ENCODE data around the gene METTL21C.

Gene METTL21C

GRCh38 chr13:102694937-102695336 is at the start of gene METTL21C:
Gene METTL21C (minus strand): TSS chr13:102695044. CDS start chr13:102694498, 546 bp downstream.
- no peak for DNase-seq

- DNase-seq = no peak
Observed at GRCh38 chr13:102742506-102742905, 47.7 kb upstream of the METTL21C start.

- DNase-seq = no peak
Observed at GRCh38 chr13:102742101-102742500, 47.3 kb upstream of the METTL21C start.

- DNase-seq = no peak
Observed at GRCh38 chr13:102729560-102730270, 34.9 kb upstream of the METTL21C start.

DNA sequence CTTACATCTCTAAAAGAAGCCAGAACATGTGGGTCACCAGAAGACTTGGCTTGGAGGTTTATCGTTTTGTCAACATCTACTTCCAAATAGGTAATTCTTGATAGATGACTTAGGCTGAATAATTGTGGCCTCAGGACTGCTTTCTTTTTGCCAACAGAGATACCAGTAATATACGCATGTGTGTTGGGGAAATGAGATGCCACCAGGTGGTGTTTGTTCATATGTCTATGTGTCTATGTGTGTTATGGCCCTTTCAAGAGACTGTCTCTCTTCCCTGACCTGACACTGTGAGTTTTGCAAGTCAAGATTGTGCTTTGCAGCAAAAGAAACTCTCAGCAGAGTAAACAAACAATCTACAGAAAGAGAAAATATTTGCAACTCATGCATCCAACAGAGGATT is 31.6 kb upstream of the METTL21C start:
- DNase-seq = no peak

- peak in 2 of 14 donors; percentile 1 to 13 for DNase-seq
Observed at GRCh38 chr13:102724923-102725322, 30.1 kb upstream of the METTL21C start.

DNA sequence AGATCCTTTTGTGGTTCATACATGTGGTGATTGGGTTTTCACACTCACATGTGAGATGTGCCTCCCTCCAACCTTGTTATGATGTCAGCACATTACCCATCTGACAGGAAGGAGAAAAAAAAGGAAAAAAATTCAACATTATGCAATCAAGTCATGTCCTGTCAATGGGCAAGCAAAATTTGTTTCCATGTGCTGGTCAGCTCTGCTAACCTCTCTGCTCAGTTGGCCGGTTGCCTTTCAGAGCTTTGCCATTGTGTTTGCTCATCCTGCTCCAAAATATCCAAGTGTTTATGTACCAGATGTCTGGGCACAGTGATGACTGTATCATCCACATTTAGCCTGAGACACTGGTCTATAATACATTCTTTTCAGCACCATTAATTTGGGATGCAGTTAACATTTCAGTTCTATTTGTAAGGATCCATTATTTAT is 27.0 kb upstream of the METTL21C start:
- DNase-seq = peak in 11 of 14 donors; percentile 9 to 61 (median 25)

- no peak for DNase-seq
Observed at GRCh38 chr13:102718746-102719145, 23.9 kb upstream of the METTL21C start.

- no peak for DNase-seq
Observed at GRCh38 chr13:102715447-102715846, 20.6 kb upstream of the METTL21C start.

- no peak for DNase-seq
Observed at GRCh38 chr13:102710261-102710679, 15.4 kb upstream of the METTL21C start.

- no peak for DNase-seq
Observed at GRCh38 chr13:102709536-102709935, 14.7 kb upstream of the METTL21C start.

GRCh38 chr13:102708991-102709390 is 14.1 kb upstream of the METTL21C start:
- DNase-seq = no peak

DNA sequence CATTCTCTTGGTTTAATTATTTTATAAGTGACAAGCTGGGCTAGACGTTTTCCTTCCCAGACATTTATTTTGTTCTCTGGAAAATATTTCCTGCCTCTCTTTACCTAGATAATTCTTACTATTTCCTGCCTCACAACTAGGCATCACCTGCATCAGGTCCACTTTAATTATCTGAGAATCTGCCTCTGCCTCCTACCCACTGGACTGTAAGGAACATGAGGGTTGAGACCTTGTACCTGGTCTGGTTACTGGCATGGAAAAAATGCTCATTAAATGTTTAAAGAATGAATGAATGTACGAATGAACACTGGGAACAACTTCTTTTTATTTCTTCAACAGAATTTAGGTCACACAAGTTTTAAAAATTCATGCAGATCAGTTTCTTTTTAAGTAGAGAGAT is 13.4 kb upstream of the METTL21C start:
- DNase-seq = no peak

DNA sequence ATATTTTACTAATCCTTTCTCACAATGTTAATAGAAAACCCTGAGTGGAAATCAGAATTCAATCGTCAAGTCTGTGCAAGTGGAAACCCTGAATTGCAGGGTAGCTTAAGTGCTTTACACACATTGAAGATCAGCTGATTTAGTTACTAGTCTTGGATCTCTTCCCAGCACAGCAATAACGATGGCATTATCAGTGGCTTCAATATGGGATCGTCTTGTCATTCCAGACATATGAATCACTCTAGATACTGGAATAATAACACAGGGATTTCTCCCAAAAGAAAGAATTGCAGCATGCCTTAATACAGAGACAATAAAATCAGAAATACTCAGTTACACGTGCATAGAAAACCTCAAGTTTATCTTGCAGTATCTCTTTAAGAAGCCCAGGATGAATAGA is 12.6 kb upstream of the METTL21C start:
- DNase-seq = no peak

DNA sequence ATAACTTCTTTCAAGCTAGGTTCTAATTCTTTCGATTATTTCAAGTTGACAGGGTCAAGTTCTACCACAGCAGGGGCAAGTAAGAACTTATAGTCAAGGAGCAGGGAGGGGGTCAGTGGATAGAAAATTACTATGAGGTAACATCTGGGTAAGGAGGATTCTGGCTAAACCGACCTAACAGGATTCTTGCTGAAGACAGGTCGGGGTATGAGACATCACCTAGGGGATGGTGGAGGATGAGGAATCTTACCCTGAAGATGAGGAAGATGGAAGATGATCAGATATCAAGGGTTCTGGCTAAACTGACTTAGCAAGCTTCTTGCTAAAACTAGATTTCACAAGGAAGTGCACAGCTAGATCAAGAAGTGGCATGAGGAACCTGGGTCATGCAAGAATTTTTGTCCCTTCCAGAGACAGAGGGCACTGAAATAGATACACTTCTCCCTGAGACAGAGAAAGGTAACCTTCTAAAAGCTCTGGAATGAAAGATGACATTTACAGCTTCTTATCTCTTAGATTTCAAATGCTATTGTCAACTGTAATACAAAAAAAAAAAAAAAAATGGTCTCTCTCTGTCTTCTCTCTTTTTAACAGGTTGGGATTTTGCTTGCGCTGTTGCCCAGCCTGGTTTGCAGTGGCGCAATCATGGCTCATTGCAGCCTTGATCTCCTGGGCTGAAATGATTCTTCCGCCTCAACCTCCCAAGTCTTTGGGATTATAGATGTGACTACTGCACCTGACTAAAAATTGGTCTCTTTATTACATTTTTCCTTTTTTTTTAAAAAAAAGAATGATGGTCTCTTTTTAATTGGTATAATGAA is 9.6 kb upstream of the METTL21C start:
- no peak for DNase-seq

DNA sequence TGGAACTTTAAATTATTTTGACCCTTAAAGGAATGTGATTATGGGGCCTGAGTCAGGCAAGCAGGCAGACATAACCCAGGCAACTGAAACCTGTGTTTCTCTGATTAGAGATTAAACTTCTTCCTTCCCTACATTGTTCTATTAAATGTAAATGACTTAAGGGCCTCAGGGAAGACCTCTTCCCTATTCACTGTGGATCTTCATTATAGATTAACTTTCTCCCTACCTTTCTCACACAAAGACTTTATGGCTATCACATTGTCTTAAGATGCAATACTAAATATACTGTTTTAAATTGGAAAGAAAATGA is 8.8 kb upstream of the METTL21C start:
- DNase-seq = no peak

DNA sequence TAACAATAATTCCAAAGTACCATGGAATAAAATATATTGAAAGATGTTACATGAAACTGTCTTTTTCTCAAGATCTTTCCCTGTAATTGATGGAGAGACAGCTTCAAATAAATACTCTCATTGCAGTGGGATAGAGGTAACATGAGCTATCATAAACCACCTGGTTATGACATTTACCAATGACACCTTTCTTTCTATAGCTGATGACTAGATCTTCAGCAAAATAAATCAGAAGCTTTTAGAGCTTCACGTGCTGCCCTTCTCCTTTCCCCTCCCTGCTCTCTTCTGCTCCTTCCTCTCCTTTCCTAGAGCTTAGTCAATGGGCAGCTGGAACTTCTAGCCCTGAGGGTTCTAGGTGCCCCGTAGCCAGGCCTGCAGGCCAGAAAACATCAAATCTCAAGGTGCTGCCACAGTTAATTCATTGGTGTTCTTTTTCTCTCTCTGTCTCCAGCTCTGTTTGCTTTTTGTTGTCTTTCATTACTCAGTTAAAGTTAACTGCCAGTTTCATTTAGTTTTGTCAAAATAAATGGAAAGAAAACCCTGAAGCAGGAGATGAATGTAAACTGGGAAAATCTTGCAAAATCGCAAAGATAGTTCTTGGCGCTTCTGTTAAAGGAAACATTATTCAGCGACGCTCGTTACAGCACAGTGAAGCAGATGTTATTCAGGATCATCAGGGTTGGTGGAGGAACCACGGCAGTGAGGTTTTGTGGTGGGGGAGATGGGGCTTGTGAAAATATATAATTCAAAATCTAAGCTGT is 8.3 kb upstream of the METTL21C start:
- DNase-seq = no peak

- no peak for DNase-seq
Observed at GRCh38 chr13:102701331-102701730, 6.5 kb upstream of the METTL21C start.

GRCh38 chr13:102700088-102701031 is 5.5 kb upstream of the METTL21C start:
- no peak for DNase-seq

- DNase-seq = no peak
Observed at GRCh38 chr13:102699504-102699903, 4.7 kb upstream of the METTL21C start.

GRCh38 chr13:102698649-102698980 is 3.8 kb upstream of the METTL21C start:
- no peak for DNase-seq
